ENCODE measurements around the gene CHL1.

CHL1 gene

GRCh38 chr3:199835-200234 lies 3.3 kb downstream of the CHL1 start:
- no peak for TF ChIP-seq CTCF (IDR thresholded peaks at IDR 0.05; ENCODE audit: low read depth, low read length)

GRCh38 chr3:200758-201325 lies 4.3 kb downstream of the CHL1 start:
- TF ChIP-seq CTCF (IDR thresholded peaks at IDR 0.05; ENCODE audit: low read depth, low read length), result no peak
- no peak for DNase-seq (ENCODE audit: extremely low read depth, low read depth)

More at GRCh38 chr3:199835-200234, 3.3 kb downstream of the CHL1 start:
- no peak for DNase-seq (ENCODE audit: extremely low read depth, low read depth)

- DNase-seq (ENCODE audit: extremely low read depth, low read depth), result no peak
- no peak for TF ChIP-seq CTCF (IDR thresholded peaks at IDR 0.05; ENCODE audit: low read depth, low read length)
These were observed 7.5 kb downstream of the CHL1 start for GRCh38 chr3:204102-204501.

- no peak for DNase-seq (ENCODE audit: extremely low read depth, low read depth)
- no peak for TF ChIP-seq CTCF (IDR thresholded peaks at IDR 0.05; ENCODE audit: low read depth, low read length)
These were observed 11.4 kb downstream of the CHL1 start for GRCh38 chr3:207973-208372.

- DNase-seq (ENCODE audit: extremely low read depth, low read depth), result no peak
- no peak for TF ChIP-seq CTCF (IDR thresholded peaks at IDR 0.05; ENCODE audit: low read depth, low read length)
These were observed 14.1 kb downstream of the CHL1 start for GRCh38 chr3:210669-211068.

- TF ChIP-seq CTCF (IDR thresholded peaks at IDR 0.05; ENCODE audit: low read depth, low read length), result no peak
- DNase-seq (ENCODE audit: extremely low read depth, low read depth), result no peak
These were observed 15.9 kb downstream of the CHL1 start for GRCh38 chr3:212432-212831.

GRCh38 chr3:217099-217813 lies 20.7 kb downstream of the CHL1 start:
- no peak for DNase-seq (ENCODE audit: extremely low read depth, low read depth)
- TF ChIP-seq CTCF (IDR thresholded peaks at IDR 0.05; ENCODE audit: low read depth, low read length), result no peak

Measured in AG09319 (cell line).